CD14-positive monocyte (primary cell): ENCODE measurements around the gene ANKRD44. TPM values are rescaled to one million over a fixed set of nuclear protein-coding genes. Genes with fewer than 3 reads are reported as not detected.
A peak's percentile ranks its signal among the peaks of the same experiment; 100 is the strongest.

ENCODE experiments used
- DNase-seq, 3 donors: peaks; one replicate each; pipeline ENCODE4 v3.0.0-alpha.2; 2011 to 2022
- H2AFZ ChIP-seq: 2 replicates; pipeline ENCODE4 v1.6.0; 2012; ENCODE audit warnings: mild to moderate bottlenecking, low read depth, low read length, inconsistent platforms; ENCODE audit not compliant: insufficient read depth, poor library complexity, severe bottlenecking
- H3K27ac ChIP-seq, 2 donors: 1 replicate in 1 of 2; 2 replicates in 1 of 2; pipeline ENCODE4 v1.5.1; 2012 to 2013; ENCODE audit warnings: low read length in 2 of 2, control low read depth in 1 of 2, inconsistent platforms in 1 of 2, low read depth in 1 of 2, mild to moderate bottlenecking in 1 of 2
- H3K27me3 ChIP-seq, 2 donors: one replicate each; pipeline versions ENCODE4 v1.6.0 to v1.6.1; 2011 to 2013; ENCODE audit warnings: low read length in 2 of 2; ENCODE audit not compliant: control insufficient read depth in 2 of 2, insufficient read depth in 2 of 2
- H3K36me3 ChIP-seq, 2 donors: replicated peaks in 1 of 2; 1 replicate in 1 of 2; 2 replicates in 1 of 2; pipeline versions ENCODE4 v1.5.1 to v1.6.1; 2012 to 2013; ENCODE audit warnings: low read length in 2 of 2, control low read depth in 1 of 2, inconsistent platforms in 1 of 2, mild to moderate bottlenecking in 1 of 2; ENCODE audit not compliant: insufficient read depth in 2 of 2, control insufficient read depth in 1 of 2
- H3K4me1 ChIP-seq, 2 donors: 1 replicate in 1 of 2; 2 replicates in 1 of 2; pipeline versions ENCODE4 v1.5.1 to v1.6.1; 2012 to 2013; ENCODE audit warnings: low read length in 2 of 2, control low read depth in 1 of 2, inconsistent platforms in 1 of 2, mild to moderate bottlenecking in 1 of 2, moderate library complexity in 1 of 2; ENCODE audit not compliant: insufficient read depth in 2 of 2, control insufficient read depth in 1 of 2
- H3K4me2 ChIP-seq: replicated peaks from 2 replicates; pipeline ENCODE3; 2012; ENCODE audit warnings: low read length, moderate library complexity, mild to moderate bottlenecking; ENCODE audit not compliant: poor library complexity, severe bottlenecking; ENCODE audit errors: extremely low read depth
- H3K4me3 ChIP-seq, 3 experiments: fragments of 200-600 bp in 1 of 3; sonication (generic) in 1 of 3; replicated peaks in 1 of 3; 1 replicate in 2 of 3; 2 replicates in 1 of 3; pipeline ENCODE4 v1.5.1; 2011 to 2013; ENCODE audit warnings: low read length in 3 of 3, mild to moderate bottlenecking in 3 of 3, control low read depth in 2 of 3, low read depth in 2 of 3, inconsistent platforms in 1 of 3, moderate library complexity in 1 of 3
- H3K79me2 ChIP-seq: 2 replicates; pipeline ENCODE4 v1.6.0; 2012; ENCODE audit warnings: mild to moderate bottlenecking, control low read depth, inconsistent platforms, low read length, moderate library complexity; ENCODE audit not compliant: insufficient read depth
- H3K9ac ChIP-seq: 2 replicates; pipeline ENCODE4 v1.6.0; 2017; ENCODE audit warnings: low read length, mild to moderate bottlenecking; ENCODE audit not compliant: insufficient read depth, poor library complexity, severe bottlenecking
- H3K9me3 ChIP-seq, 2 donors: replicated peaks in 1 of 2; 1 replicate in 1 of 2; 2 replicates in 1 of 2; pipeline versions ENCODE4 v1.5.1 to v1.6.1; 2012 to 2013; ENCODE audit warnings: low read length in 2 of 2, control low read depth in 1 of 2; ENCODE audit not compliant: control insufficient read depth in 1 of 2, insufficient read depth in 1 of 2
- H4K20me1 ChIP-seq: 2 replicates; pipeline ENCODE4 v1.6.0; 2012; ENCODE audit warnings: mild to moderate bottlenecking, low read length, control low read depth, moderate library complexity; ENCODE audit not compliant: insufficient read depth
- H3K27ac Mint-ChIP-seq, 7 donors: one replicate each; pipeline ENCODE4 v1.8.0; 2020; ENCODE audit warnings: mild to moderate bottlenecking in 7 of 7, mixed read lengths in 7 of 7, moderate library complexity in 6 of 7, inconsistent platforms in 2 of 7
- H3K27me3 Mint-ChIP-seq, 3 donors: one replicate each; pipeline ENCODE4 v1.8.0; 2021 to 2022; ENCODE audit warnings: low read depth in 3 of 3, mild to moderate bottlenecking in 3 of 3, mixed read lengths in 3 of 3, moderate library complexity in 3 of 3, inconsistent platforms in 1 of 3
- H3K36me3 Mint-ChIP-seq, 2 donors: one replicate each; pipeline ENCODE4 v1.8.0; 2020; ENCODE audit warnings: mixed read lengths in 2 of 2, inconsistent platforms in 1 of 2, mild to moderate bottlenecking in 1 of 2
- H3K4me1 Mint-ChIP-seq: one replicate; pipeline ENCODE4 v1.8.0; 2020; ENCODE audit warnings: mild to moderate bottlenecking, mixed read lengths
- H3K4me3 Mint-ChIP-seq, 2 donors: one replicate each; pipeline ENCODE4 v1.8.0; 2020; ENCODE audit warnings: mild to moderate bottlenecking in 2 of 2, mixed read lengths in 2 of 2, moderate library complexity in 1 of 2
- H3K9me3 Mint-ChIP-seq, 7 donors: one replicate each; pipeline ENCODE4 v1.8.0; 2020 to 2022; ENCODE audit warnings: mixed read lengths in 7 of 7, mild to moderate bottlenecking in 6 of 7, moderate library complexity in 6 of 7, inconsistent platforms in 2 of 7
- CTCF ChIP-seq: fragments of 200-600 bp; IDR thresholded peaks from one replicate; pipeline ENCODE4 v1.8.0; 2022; ENCODE audit warnings: antibody characterized with exemption, mild to moderate bottlenecking
- WGBS: methylation state at CpG from one replicate; pipeline ENCODE4 v1.1.5; 2013; ENCODE audit warnings: missing lambda C conversion rate; ENCODE audit not compliant: insufficient coverage; 5-methylcytosine and 5-hydroxymethylcytosine counted together
- intact Hi-C, 2 donors: fragments of 100-400 bp; cut with micrococcal nuclease; formaldehyde crosslinking; loops; one replicate each; pipeline versions ENCODE4 v1.15.0 to v1.15.1; 2023
- polyA plus RNA-seq, 3 donors: library from polyadenylated mRNA; depleted of rRNA in 1 of 3; unstranded in 2 of 3; stranded (reverse) in 1 of 3; fragments of 300-500 nt in 2 of 3; fragments of >200 nt in 1 of 3; fragmentation: Illumina TruSeq in 2 of 3; gene quantifications; 1 replicate in 2 of 3; 2 replicates in 1 of 3; pipeline ENCODE4 v1.2.3, GENCODE V29; 2012 to 2021

ANKRD44 gene
- polyA plus RNA-seq, 3 donors: 55.7 to 91.9 (median 64.9) TPM

- Histone ChIP-seq H2AFZ (no peak overlapping the region), H3K4me2 (peak overlapping the region; percentile 33), H3K4me1 (peaks cover 45 to 59% of the 10 kb centered on the region in 2 donors), H4K20me1 (peaks cover 3% of the 10 kb centered on the region), H3K27me3 (no peaks in the 10 kb centered on the region), H3K4me3 (peak overlapping the region in 1 of 3 experiments; percentile 22), H3K79me2 (no peaks in the 10 kb centered on the region), H3K36me3 (no peaks in the 10 kb centered on the region), H3K9ac (no peak overlapping the region), H3K27ac (peak overlapping the region; percentile 66 to 85), H3K9me3 (no peaks in the 10 kb centered on the region)
- H3K27ac Mint-ChIP-seq: peak overlapping the region; percentile 76 to 94 (median 93)
- intact Hi-C loops: loop anchor here in 1 of 2 donors (5.0 to 10.0 kb wide), 2 partner anchors 57 to 181 kb away; partner anchors contain the start of gene PGAP1
- H3K9me3 Mint-ChIP-seq: peaks cover 0 to 2% (median 0%) of the 10 kb centered on the region in 7 donors
- peak; percentile 72 to 87 (median 80) for DNase-seq
- H3K4me3 Mint-ChIP-seq: no peak overlapping the region
- H3K36me3 Mint-ChIP-seq: peaks cover 5% of the 10 kb centered on the region in 2 donors
- no CpG with 5 or more reads among the region's 3 CpGs for WGBS
- no peak for TF ChIP-seq CTCF
- peaks cover 54% of the 10 kb centered on the region for H3K4me1 Mint-ChIP-seq
- peaks cover 0 to 3% (median 0%) of the 10 kb centered on the region in 3 donors for H3K27me3 Mint-ChIP-seq
Measured at GRCh38 chr2:196983934-196984333, 326.6 kb downstream of the ANKRD44 start.

- DNase-seq: no peak
- Histone ChIP-seq H3K9ac (no peak overlapping the region), H3K27ac (no peak overlapping the region), H3K27me3 (no peaks in the 10 kb centered on the region), H3K36me3 (no peaks in the 10 kb centered on the region), H3K4me2 (no peak overlapping the region), H3K79me2 (no peaks in the 10 kb centered on the region), H2AFZ (no peak overlapping the region), H3K9me3 (no peaks in the 10 kb centered on the region), H4K20me1 (no peaks in the 10 kb centered on the region), H3K4me1 (peaks cover 24 to 25% of the 10 kb centered on the region in 2 donors), H3K4me3 (no peak overlapping the region)
- Mint-ChIP-seq H3K9me3 (peaks cover 0 to 4% (median 0%) of the 10 kb centered on the region in 7 donors), H3K4me3 (no peak overlapping the region), H3K4me1 (peaks cover 26% of the 10 kb centered on the region), H3K27ac (no peak overlapping the region), H3K27me3 (peaks cover 0 to 5% (median 1%) of the 10 kb centered on the region in 3 donors), H3K36me3 (peaks cover 2 to 5% of the 10 kb centered on the region in 2 donors)
- WGBS: no CpG with 5 or more reads among the region's 3 CpGs
- intact Hi-C loops: loop anchor here in 1 of 2 donors (5.0 to 10.0 kb wide), 2 partner anchors 53 to 184 kb away; partner anchors contain the start of gene PGAP1
- no peak for TF ChIP-seq CTCF
Measured at GRCh38 chr2:196980473-196980872, 330.1 kb downstream of the ANKRD44 start.
